WTC11 (cell line): ENCODE results near the gene GAS1. TPM values are rescaled to one million over a fixed set of nuclear protein-coding genes. Genes with fewer than 3 reads are reported as not detected.

ENCODE experiments used
- FOXP1 ChIP-seq: sonication (generic); formaldehyde crosslinking; IDR thresholded peaks from 2 replicates; pipeline ENCODE4 v1.8.0; 2022; ENCODE audit warnings: missing genetic modification reagents, mild to moderate bottlenecking, moderate library complexity, borderline replicate concordance
- KAT7 ChIP-seq: sonication (generic); formaldehyde crosslinking; IDR thresholded peaks from 2 replicates; pipeline ENCODE4 v1.8.1; 2023; ENCODE audit warnings: missing genetic modification reagents, mild to moderate bottlenecking, borderline replicate concordance
- NFATC4 ChIP-seq: fragments of 250-450 bp; sonication (Bioruptor Pico); IDR thresholded peaks from 2 replicates; pipeline ENCODE4 v1.9.0; 2021; ENCODE audit warnings: mild to moderate bottlenecking
- NFYB ChIP-seq: sonication (generic); formaldehyde crosslinking; conservative IDR thresholded peaks from 2 replicates; pipeline ENCODE4 v1.8.0; 2022; ENCODE audit warnings: low read depth, missing genetic modification reagents
- SMAD3 ChIP-seq: sonication (generic); formaldehyde crosslinking; IDR thresholded peaks from 2 replicates; pipeline ENCODE4 v1.8.0; 2022; ENCODE audit warnings: missing genetic modification reagents, mild to moderate bottlenecking, borderline replicate concordance
- TP53 ChIP-seq: sonication (generic); formaldehyde crosslinking; IDR thresholded peaks from 2 replicates; pipeline ENCODE4 v1.8.1; 2023; ENCODE audit warnings: mild to moderate bottlenecking, missing genetic modification reagents
- ZNF219 ChIP-seq: sonication (generic); formaldehyde crosslinking; IDR thresholded peaks from 2 replicates; pipeline ENCODE4 v1.8.0; 2023; ENCODE audit warnings: missing genetic modification reagents, mild to moderate bottlenecking, borderline replicate concordance
- total RNA-seq: library from RNA; stranded (reverse); gene quantifications from 3 replicates; pipeline ENCODE4 v1.2.3, GENCODE V29; 2021
- TF ChIP-seq, protein P1 (sequence below): sonication (generic); formaldehyde crosslinking; IDR thresholded peaks from 2 replicates; pipeline ENCODE4 v1.8.1; 2023; ENCODE audit warnings: mild to moderate bottlenecking, missing genetic modification reagents, moderate library complexity
- TF ChIP-seq, protein P2 (sequence below): sonication (generic); formaldehyde crosslinking; IDR thresholded peaks from 2 replicates; pipeline ENCODE4 v1.8.1; 2023; ENCODE audit warnings: mild to moderate bottlenecking, missing genetic modification reagents, borderline replicate concordance
- TF ChIP-seq, protein P3 (sequence below): sonication (generic); formaldehyde crosslinking; IDR thresholded peaks from 2 replicates; pipeline ENCODE4 v1.8.0; 2023; ENCODE audit warnings: mild to moderate bottlenecking, missing genetic modification reagents
- TF ChIP-seq, protein P4 (sequence below): fragments of 250-450 bp; sonication (Bioruptor Pico); IDR thresholded peaks from 2 replicates; pipeline ENCODE4 v1.9.0; 2021; ENCODE audit warnings: mild to moderate bottlenecking
- TF ChIP-seq, protein P5 (sequence below): sonication (generic); formaldehyde crosslinking; IDR thresholded peaks from 2 replicates; pipeline ENCODE4 v1.8.1; 2022; ENCODE audit warnings: missing genetic modification reagents, borderline replicate concordance
- TF ChIP-seq, protein P6 (sequence below): sonication (generic); formaldehyde crosslinking; IDR thresholded peaks from 2 replicates; pipeline ENCODE4 v1.8.1; 2022; ENCODE audit warnings: low read depth, mild to moderate bottlenecking, moderate library complexity, missing genetic modification reagents, borderline replicate concordance
- TF ChIP-seq, protein P7 (sequence below): fragments of 250-450 bp; sonication (Bioruptor Pico); IDR thresholded peaks from 2 replicates; pipeline ENCODE4 v1.9.0; 2021; ENCODE audit warnings: mild to moderate bottlenecking, borderline replicate concordance
- TF ChIP-seq, protein P8 (sequence below): fragments of 250-450 bp; sonication (Bioruptor Pico); IDR thresholded peaks from 2 replicates; pipeline ENCODE4 v1.9.0; 2021; ENCODE audit warnings: moderate library complexity, mild to moderate bottlenecking, inconsistent platforms, borderline replicate concordance
- TF ChIP-seq, protein P9 (sequence below): fragments of 200-600 bp; IDR thresholded peaks from 2 replicates; pipeline ENCODE4 v1.8.0; 2022; ENCODE audit warnings: antibody characterized with exemption

Gene GAS1
- total RNA-seq, 1 experiment from 2014 or later: 5.0 TPM

DNA sequence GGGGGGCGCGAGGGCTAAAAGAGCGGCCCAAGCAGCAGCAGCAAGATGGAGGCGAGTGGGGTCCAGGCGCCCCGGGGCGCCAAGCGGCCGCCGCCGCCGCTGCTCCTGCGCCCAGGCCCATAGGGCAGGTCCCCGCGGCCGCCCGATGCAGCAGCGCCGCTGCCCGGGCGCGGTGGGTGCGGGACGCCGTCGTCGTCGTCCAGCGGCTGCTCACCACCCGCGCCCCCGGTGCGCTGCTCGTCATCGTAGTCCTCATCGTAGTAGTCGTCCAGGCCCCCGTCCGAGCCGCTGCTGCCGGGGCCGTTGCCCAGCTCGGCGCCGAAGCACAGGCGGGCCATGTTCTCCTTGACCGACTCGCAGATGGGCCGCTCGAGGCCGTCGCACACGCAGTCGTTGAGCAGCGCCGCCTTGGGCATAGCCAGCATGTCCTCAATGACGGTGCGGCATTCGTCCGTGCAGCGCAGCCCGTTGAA, 1.5 kb downstream of the GAS1 start (continued):
- TF ChIP-seq, protein P1, sequence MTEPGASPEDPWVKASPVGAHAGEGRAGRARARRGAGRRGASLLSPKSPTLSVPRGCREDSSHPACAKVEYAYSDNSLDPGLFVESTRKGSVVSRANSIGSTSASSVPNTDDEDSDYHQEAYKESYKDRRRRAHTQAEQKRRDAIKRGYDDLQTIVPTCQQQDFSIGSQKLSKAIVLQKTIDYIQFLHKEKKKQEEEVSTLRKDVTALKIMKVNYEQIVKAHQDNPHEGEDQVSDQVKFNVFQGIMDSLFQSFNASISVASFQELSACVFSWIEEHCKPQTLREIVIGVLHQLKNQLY (CRISPR knock-in tag): no peak
- TF ChIP-seq, protein P2, sequence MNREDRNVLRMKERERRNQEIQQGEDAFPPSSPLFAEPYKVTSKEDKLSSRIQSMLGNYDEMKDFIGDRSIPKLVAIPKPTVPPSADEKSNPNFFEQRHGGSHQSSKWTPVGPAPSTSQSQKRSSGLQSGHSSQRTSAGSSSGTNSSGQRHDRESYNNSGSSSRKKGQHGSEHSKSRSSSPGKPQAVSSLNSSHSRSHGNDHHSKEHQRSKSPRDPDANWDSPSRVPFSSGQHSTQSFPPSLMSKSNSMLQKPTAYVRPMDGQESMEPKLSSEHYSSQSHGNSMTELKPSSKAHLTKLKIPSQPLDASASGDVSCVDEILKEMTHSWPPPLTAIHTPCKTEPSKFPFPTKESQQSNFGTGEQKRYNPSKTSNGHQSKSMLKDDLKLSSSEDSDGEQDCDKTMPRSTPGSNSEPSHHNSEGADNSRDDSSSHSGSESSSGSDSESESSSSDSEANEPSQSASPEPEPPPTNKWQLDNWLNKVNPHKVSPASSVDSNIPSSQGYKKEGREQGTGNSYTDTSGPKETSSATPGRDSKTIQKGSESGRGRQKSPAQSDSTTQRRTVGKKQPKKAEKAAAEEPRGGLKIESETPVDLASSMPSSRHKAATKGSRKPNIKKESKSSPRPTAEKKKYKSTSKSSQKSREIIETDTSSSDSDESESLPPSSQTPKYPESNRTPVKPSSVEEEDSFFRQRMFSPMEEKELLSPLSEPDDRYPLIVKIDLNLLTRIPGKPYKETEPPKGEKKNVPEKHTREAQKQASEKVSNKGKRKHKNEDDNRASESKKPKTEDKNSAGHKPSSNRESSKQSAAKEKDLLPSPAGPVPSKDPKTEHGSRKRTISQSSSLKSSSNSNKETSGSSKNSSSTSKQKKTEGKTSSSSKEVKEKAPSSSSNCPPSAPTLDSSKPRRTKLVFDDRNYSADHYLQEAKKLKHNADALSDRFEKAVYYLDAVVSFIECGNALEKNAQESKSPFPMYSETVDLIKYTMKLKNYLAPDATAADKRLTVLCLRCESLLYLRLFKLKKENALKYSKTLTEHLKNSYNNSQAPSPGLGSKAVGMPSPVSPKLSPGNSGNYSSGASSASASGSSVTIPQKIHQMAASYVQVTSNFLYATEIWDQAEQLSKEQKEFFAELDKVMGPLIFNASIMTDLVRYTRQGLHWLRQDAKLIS: no peak
- TF ChIP-seq, protein P3, sequence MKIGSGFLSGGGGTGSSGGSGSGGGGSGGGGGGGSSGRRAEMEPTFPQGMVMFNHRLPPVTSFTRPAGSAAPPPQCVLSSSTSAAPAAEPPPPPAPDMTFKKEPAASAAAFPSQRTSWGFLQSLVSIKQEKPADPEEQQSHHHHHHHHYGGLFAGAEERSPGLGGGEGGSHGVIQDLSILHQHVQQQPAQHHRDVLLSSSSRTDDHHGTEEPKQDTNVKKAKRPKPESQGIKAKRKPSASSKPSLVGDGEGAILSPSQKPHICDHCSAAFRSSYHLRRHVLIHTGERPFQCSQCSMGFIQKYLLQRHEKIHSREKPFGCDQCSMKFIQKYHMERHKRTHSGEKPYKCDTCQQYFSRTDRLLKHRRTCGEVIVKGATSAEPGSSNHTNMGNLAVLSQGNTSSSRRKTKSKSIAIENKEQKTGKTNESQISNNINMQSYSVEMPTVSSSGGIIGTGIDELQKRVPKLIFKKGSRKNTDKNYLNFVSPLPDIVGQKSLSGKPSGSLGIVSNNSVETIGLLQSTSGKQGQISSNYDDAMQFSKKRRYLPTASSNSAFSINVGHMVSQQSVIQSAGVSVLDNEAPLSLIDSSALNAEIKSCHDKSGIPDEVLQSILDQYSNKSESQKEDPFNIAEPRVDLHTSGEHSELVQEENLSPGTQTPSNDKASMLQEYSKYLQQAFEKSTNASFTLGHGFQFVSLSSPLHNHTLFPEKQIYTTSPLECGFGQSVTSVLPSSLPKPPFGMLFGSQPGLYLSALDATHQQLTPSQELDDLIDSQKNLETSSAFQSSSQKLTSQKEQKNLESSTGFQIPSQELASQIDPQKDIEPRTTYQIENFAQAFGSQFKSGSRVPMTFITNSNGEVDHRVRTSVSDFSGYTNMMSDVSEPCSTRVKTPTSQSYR (CRISPR knock-in tag): 0 out of 2 replicates have a peak, but pooled peaks have one; percentile 66
- TF ChIP-seq, protein P4, sequence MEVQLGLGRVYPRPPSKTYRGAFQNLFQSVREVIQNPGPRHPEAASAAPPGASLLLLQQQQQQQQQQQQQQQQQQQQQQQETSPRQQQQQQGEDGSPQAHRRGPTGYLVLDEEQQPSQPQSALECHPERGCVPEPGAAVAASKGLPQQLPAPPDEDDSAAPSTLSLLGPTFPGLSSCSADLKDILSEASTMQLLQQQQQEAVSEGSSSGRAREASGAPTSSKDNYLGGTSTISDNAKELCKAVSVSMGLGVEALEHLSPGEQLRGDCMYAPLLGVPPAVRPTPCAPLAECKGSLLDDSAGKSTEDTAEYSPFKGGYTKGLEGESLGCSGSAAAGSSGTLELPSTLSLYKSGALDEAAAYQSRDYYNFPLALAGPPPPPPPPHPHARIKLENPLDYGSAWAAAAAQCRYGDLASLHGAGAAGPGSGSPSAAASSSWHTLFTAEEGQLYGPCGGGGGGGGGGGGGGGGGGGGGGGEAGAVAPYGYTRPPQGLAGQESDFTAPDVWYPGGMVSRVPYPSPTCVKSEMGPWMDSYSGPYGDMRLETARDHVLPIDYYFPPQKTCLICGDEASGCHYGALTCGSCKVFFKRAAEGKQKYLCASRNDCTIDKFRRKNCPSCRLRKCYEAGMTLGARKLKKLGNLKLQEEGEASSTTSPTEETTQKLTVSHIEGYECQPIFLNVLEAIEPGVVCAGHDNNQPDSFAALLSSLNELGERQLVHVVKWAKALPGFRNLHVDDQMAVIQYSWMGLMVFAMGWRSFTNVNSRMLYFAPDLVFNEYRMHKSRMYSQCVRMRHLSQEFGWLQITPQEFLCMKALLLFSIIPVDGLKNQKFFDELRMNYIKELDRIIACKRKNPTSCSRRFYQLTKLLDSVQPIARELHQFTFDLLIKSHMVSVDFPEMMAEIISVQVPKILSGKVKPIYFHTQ: no peak
- TF ChIP-seq KAT7 (CRISPR knock-in tag) (no peak), TP53 (no peak), SMAD3 (CRISPR knock-in tag) (no peak), FOXP1 (CRISPR knock-in tag) (peak; percentile 91), NFATC4 (CRISPR knock-in tag) (no peak), ZNF219 (peak; percentile 72; the same call in 1 of the 2 replicates), NFYB (0 out of 2 replicates have a peak, but pooled peaks have one; percentile 21)
- TF ChIP-seq, protein P5, sequence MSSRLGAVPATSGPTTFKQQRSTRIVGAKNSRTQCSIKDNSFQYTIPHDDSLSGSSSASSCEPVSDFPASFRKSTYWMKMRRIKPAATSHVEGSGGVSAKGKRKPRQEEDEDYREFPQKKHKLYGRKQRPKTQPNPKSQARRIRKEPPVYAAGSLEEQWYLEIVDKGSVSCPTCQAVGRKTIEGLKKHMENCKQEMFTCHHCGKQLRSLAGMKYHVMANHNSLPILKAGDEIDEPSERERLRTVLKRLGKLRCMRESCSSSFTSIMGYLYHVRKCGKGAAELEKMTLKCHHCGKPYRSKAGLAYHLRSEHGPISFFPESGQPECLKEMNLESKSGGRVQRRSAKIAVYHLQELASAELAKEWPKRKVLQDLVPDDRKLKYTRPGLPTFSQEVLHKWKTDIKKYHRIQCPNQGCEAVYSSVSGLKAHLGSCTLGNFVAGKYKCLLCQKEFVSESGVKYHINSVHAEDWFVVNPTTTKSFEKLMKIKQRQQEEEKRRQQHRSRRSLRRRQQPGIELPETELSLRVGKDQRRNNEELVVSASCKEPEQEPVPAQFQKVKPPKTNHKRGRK (CRISPR knock-in tag): no peak
- TF ChIP-seq, protein P6, sequence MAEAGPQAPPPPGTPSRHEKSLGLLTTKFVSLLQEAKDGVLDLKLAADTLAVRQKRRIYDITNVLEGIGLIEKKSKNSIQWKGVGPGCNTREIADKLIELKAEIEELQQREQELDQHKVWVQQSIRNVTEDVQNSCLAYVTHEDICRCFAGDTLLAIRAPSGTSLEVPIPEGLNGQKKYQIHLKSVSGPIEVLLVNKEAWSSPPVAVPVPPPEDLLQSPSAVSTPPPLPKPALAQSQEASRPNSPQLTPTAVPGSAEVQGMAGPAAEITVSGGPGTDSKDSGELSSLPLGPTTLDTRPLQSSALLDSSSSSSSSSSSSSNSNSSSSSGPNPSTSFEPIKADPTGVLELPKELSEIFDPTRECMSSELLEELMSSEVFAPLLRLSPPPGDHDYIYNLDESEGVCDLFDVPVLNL: no peak
- TF ChIP-seq, protein P7, sequence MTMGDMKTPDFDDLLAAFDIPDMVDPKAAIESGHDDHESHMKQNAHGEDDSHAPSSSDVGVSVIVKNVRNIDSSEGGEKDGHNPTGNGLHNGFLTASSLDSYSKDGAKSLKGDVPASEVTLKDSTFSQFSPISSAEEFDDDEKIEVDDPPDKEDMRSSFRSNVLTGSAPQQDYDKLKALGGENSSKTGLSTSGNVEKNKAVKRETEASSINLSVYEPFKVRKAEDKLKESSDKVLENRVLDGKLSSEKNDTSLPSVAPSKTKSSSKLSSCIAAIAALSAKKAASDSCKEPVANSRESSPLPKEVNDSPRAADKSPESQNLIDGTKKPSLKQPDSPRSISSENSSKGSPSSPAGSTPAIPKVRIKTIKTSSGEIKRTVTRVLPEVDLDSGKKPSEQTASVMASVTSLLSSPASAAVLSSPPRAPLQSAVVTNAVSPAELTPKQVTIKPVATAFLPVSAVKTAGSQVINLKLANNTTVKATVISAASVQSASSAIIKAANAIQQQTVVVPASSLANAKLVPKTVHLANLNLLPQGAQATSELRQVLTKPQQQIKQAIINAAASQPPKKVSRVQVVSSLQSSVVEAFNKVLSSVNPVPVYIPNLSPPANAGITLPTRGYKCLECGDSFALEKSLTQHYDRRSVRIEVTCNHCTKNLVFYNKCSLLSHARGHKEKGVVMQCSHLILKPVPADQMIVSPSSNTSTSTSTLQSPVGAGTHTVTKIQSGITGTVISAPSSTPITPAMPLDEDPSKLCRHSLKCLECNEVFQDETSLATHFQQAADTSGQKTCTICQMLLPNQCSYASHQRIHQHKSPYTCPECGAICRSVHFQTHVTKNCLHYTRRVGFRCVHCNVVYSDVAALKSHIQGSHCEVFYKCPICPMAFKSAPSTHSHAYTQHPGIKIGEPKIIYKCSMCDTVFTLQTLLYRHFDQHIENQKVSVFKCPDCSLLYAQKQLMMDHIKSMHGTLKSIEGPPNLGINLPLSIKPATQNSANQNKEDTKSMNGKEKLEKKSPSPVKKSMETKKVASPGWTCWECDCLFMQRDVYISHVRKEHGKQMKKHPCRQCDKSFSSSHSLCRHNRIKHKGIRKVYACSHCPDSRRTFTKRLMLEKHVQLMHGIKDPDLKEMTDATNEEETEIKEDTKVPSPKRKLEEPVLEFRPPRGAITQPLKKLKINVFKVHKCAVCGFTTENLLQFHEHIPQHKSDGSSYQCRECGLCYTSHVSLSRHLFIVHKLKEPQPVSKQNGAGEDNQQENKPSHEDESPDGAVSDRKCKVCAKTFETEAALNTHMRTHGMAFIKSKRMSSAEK (CRISPR knock-in tag): no peak
- TF ChIP-seq, protein P8, sequence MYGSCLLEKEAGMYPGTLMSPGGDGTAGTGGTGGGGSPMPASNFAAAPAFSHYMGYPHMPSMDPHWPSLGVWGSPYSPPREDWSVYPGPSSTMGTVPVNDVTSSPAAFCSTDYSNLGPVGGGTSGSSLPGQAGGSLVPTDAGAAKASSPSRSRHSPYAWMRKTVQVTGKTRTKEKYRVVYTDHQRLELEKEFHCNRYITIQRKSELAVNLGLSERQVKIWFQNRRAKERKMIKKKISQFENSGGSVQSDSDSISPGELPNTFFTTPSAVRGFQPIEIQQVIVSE (CRISPR knock-in tag): no peak
- TF ChIP-seq, protein P9, sequence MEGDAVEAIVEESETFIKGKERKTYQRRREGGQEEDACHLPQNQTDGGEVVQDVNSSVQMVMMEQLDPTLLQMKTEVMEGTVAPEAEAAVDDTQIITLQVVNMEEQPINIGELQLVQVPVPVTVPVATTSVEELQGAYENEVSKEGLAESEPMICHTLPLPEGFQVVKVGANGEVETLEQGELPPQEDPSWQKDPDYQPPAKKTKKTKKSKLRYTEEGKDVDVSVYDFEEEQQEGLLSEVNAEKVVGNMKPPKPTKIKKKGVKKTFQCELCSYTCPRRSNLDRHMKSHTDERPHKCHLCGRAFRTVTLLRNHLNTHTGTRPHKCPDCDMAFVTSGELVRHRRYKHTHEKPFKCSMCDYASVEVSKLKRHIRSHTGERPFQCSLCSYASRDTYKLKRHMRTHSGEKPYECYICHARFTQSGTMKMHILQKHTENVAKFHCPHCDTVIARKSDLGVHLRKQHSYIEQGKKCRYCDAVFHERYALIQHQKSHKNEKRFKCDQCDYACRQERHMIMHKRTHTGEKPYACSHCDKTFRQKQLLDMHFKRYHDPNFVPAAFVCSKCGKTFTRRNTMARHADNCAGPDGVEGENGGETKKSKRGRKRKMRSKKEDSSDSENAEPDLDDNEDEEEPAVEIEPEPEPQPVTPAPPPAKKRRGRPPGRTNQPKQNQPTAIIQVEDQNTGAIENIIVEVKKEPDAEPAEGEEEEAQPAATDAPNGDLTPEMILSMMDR: no peak
